ENCODE results near the gene SPATA16. TPM values are rescaled to one million over a fixed set of nuclear protein-coding genes. Genes with fewer than 3 reads are reported as not detected.

SPATA16 gene
- total and polyA plus RNA-seq, 2 experiments from 2014 or later = not detected

DNA sequence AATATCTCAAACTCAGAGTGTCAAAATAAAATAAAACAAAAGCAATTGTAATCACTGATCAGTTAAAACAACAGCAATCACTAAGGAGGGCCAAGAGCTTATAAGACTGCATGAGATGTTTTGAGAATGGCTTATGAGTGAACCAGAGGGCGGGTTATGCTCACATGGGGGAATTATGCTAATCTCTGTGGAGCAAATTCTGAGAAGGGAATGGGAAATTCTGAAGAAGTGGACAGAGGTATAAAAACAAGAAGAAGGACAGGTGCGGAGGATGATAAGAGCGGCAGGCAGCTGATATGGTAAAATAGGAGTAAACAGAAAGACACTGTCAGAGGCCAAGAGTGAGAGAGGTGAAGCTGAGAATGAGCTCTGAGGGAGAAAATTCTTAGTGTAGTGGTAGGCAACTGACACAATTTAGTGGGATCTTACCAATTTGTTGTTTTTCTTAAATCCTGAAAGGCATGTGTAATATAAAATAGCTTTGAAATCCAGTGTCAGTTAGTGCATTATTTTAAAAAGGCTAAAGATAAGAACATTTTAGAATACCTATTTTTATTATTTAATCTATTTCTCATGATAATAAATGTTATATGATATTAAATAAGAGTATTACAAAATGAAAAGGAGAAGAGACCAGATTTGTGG is 133.8 kb downstream of the SPATA16 start:
- no peak overlapping the region for H3K4me3 ChIP-seq
- H3K27me3 Mint-ChIP-seq (ENCODE audit: insufficient read depth, low read depth, poor library complexity) = peaks cover 3% of the 10 kb centered on the region
- H3K27ac ChIP-seq (ENCODE audit: low read depth) = no peak overlapping the region
- no peak overlapping the region for H3K27ac Mint-ChIP-seq
- DNase-seq (ENCODE audit: low spot score) (no peak), ATAC-seq (no peak)
- H3K36me3 Mint-ChIP-seq (ENCODE audit: low read depth) = peaks cover 4% of the 10 kb centered on the region; the same call in 1 of the 3 replicates
- TF ChIP-seq EZH2 (IDR thresholded peaks at IDR 0.05; ENCODE audit: low read depth, unreplicated experiment) (no peak), ZNF331 (CRISPR knock-in tag; IDR thresholded peaks at IDR 0.05; ENCODE audit: low read depth) (no peak), NANOG (IDR thresholded peaks at IDR 0.05; ENCODE audit: borderline replicate concordance) (no peak), POLR2AphosphoS5 (IDR thresholded peaks at IDR 0.05; ENCODE audit: low read depth) (no peak), STAT1 (IDR thresholded peaks at IDR 0.05; ENCODE audit: unreplicated experiment) (no peak), EZH2phosphoT487 (IDR thresholded peaks at IDR 0.05; ENCODE audit: unreplicated experiment) (no peak), JUNB (IDR thresholded peaks at IDR 0.05; ENCODE audit: unreplicated experiment) (no peak), ZNF114 (CRISPR knock-in tag; IDR thresholded peaks at IDR 0.05) (no peak), CREB1 (CRISPR knock-in tag; IDR thresholded peaks at IDR 0.05; ENCODE audit: low read depth) (no peak)
- TF ChIP-seq, protein P1, sequence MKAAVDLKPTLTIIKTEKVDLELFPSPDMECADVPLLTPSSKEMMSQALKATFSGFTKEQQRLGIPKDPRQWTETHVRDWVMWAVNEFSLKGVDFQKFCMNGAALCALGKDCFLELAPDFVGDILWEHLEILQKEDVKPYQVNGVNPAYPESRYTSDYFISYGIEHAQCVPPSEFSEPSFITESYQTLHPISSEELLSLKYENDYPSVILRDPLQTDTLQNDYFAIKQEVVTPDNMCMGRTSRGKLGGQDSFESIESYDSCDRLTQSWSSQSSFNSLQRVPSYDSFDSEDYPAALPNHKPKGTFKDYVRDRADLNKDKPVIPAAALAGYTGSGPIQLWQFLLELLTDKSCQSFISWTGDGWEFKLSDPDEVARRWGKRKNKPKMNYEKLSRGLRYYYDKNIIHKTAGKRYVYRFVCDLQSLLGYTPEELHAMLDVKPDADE (IDR thresholded peaks at IDR 0.05) = no peak
- TF ChIP-seq, protein P2, sequence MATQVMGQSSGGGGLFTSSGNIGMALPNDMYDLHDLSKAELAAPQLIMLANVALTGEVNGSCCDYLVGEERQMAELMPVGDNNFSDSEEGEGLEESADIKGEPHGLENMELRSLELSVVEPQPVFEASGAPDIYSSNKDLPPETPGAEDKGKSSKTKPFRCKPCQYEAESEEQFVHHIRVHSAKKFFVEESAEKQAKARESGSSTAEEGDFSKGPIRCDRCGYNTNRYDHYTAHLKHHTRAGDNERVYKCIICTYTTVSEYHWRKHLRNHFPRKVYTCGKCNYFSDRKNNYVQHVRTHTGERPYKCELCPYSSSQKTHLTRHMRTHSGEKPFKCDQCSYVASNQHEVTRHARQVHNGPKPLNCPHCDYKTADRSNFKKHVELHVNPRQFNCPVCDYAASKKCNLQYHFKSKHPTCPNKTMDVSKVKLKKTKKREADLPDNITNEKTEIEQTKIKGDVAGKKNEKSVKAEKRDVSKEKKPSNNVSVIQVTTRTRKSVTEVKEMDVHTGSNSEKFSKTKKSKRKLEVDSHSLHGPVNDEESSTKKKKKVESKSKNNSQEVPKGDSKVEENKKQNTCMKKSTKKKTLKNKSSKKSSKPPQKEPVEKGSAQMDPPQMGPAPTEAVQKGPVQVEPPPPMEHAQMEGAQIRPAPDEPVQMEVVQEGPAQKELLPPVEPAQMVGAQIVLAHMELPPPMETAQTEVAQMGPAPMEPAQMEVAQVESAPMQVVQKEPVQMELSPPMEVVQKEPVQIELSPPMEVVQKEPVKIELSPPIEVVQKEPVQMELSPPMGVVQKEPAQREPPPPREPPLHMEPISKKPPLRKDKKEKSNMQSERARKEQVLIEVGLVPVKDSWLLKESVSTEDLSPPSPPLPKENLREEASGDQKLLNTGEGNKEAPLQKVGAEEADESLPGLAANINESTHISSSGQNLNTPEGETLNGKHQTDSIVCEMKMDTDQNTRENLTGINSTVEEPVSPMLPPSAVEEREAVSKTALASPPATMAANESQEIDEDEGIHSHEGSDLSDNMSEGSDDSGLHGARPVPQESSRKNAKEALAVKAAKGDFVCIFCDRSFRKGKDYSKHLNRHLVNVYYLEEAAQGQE (IDR thresholded peaks at IDR 0.05; ENCODE audit: unreplicated experiment) = no peak
- TF ChIP-seq, protein P3, sequence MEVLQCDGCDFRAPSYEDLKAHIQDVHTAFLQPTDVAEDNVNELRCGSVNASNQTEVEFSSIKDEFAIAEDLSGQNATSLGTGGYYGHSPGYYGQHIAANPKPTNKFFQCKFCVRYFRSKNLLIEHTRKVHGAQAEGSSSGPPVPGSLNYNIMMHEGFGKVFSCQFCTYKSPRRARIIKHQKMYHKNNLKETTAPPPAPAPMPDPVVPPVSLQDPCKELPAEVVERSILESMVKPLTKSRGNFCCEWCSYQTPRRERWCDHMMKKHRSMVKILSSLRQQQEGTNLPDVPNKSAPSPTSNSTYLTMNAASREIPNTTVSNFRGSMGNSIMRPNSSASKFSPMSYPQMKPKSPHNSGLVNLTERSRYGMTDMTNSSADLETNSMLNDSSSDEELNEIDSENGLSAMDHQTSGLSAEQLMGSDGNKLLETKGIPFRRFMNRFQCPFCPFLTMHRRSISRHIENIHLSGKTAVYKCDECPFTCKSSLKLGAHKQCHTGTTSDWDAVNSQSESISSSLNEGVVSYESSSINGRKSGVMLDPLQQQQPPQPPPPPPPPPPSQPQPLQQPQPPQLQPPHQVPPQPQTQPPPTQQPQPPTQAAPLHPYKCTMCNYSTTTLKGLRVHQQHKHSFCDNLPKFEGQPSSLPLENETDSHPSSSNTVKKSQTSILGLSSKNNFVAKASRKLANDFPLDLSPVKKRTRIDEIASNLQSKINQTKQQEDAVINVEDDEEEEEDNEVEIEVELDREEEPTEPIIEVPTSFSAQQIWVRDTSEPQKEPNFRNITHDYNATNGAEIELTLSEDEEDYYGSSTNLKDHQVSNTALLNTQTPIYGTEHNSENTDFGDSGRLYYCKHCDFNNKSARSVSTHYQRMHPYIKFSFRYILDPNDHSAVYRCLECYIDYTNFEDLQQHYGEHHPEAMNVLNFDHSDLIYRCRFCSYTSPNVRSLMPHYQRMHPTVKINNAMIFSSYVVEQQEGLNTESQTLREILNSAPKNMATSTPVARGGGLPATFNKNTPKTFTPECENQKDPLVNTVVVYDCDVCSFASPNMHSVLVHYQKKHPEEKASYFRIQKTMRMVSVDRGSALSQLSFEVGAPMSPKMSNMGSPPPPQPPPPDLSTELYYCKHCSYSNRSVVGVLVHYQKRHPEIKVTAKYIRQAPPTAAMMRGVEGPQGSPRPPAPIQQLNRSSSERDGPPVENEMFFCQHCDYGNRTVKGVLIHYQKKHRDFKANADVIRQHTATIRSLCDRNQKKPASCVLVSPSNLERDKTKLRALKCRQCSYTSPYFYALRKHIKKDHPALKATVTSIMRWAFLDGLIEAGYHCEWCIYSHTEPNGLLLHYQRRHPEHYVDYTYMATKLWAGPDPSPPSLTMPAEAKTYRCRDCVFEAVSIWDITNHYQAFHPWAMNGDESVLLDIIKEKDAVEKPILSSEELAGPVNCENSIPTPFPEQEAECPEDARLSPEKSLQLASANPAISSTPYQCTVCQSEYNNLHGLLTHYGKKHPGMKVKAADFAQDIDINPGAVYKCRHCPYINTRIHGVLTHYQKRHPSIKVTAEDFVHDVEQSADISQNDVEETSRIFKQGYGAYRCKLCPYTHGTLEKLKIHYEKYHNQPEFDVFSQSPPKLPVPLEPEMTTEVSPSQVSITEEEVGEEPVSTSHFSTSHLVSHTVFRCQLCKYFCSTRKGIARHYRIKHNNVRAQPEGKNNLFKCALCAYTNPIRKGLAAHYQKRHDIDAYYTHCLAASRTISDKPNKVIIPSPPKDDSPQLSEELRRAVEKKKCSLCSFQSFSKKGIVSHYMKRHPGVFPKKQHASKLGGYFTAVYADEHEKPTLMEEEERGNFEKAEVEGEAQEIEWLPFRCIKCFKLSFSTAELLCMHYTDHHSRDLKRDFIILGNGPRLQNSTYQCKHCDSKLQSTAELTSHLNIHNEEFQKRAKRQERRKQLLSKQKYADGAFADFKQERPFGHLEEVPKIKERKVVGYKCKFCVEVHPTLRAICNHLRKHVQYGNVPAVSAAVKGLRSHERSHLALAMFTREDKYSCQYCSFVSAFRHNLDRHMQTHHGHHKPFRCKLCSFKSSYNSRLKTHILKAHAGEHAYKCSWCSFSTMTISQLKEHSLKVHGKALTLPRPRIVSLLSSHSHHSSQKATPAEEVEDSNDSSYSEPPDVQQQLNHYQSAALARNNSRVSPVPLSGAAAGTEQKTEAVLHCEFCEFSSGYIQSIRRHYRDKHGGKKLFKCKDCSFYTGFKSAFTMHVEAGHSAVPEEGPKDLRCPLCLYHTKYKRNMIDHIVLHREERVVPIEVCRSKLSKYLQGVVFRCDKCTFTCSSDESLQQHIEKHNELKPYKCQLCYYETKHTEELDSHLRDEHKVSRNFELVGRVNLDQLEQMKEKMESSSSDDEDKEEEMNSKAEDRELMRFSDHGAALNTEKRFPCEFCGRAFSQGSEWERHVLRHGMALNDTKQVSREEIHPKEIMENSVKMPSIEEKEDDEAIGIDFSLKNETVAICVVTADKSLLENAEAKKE (CRISPR knock-in tag; IDR thresholded peaks at IDR 0.05) = no peak
- TF ChIP-seq, protein P4, sequence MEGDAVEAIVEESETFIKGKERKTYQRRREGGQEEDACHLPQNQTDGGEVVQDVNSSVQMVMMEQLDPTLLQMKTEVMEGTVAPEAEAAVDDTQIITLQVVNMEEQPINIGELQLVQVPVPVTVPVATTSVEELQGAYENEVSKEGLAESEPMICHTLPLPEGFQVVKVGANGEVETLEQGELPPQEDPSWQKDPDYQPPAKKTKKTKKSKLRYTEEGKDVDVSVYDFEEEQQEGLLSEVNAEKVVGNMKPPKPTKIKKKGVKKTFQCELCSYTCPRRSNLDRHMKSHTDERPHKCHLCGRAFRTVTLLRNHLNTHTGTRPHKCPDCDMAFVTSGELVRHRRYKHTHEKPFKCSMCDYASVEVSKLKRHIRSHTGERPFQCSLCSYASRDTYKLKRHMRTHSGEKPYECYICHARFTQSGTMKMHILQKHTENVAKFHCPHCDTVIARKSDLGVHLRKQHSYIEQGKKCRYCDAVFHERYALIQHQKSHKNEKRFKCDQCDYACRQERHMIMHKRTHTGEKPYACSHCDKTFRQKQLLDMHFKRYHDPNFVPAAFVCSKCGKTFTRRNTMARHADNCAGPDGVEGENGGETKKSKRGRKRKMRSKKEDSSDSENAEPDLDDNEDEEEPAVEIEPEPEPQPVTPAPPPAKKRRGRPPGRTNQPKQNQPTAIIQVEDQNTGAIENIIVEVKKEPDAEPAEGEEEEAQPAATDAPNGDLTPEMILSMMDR (conservative IDR thresholded peaks at IDR 0.05; ENCODE audit: low read depth in 2 of 2) = no peak
- no peak overlapping the region for H2AFZ ChIP-seq
- no peaks in the 10 kb centered on the region for H3K36me3 ChIP-seq (ENCODE audit: insufficient read depth)
- H3K27me3 ChIP-seq (ENCODE audit: insufficient read depth) = no peaks in the 10 kb centered on the region
- no peaks in the 10 kb centered on the region for H3K79me2 ChIP-seq (replicated peaks; ENCODE audit: insufficient read depth)
- no peak overlapping the region for H3K4me3 Mint-ChIP-seq
- H3F3A ChIP-seq (replicated peaks; ENCODE audit: low read depth) = no peaks in the 10 kb centered on the region
- H3K4me1 Mint-ChIP-seq = peaks cover 12% of the 10 kb centered on the region
- peaks cover 3% of the 10 kb centered on the region; the same call in 2 of the 3 replicates for H3K9me3 Mint-ChIP-seq
- no peaks in the 10 kb centered on the region for H3K9me2 ChIP-seq (ENCODE audit: insufficient read depth)
- no peak overlapping the region for H3K4me2 ChIP-seq
- H3K4me1 ChIP-seq (ENCODE audit: insufficient read depth) = peaks cover 15% of the 10 kb centered on the region
- H4K20me1 ChIP-seq (replicated peaks; ENCODE audit: insufficient read depth) = no peaks in the 10 kb centered on the region
